NCI-H2196 treated with DMSO at 0.1 percent for 48 hours (cell line): ENCODE results near the gene MYLK2.

Experiments used
- DNase-seq: peaks from one replicate; lab custom pipeline; 2025; ENCODE audit not compliant: unreplicated experiment; lab: John Stamatoyannopoulos, UW

Gene MYLK2

DNA sequence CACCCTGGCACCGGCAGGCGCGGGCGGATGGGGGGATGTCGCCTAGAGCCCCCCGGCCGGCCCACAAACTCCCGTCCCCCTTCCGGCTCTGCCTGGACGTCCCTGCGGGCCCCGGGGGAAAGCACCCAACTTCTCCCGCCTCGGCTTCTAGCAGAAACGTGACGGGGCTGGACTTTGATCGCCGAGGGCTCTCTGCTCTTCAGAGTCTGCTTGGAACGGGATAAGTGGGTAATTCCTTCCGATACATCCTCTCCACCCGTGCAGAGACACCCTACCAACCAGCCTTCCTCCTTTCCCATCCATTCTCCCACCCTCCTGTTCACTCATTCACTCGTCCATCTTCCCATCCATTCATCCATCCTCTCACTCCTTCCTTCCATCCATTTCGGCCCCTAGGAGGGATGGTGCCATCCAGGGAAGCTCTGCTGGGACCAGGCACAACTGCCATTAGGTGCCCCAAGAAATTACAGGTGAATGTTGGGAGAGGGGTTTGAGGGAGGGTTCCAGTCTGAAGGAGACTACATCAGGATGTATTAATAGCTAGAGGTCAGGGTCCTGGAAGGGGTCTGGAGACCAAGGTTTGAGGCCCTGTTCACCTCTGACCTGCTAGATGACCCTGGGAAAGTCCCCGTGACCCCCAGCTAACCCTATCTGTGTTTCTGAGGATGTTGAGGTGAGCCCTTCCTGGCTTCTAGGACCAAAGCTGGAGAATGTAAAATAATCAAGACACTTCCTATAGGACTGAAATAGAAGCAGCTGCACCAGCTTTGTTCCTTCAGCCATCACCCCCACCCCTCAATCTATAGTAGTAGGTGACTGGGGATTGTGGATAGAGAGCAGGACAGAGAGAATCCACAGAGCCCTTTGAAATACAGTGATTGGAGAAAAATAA, 51.8 kb downstream of the MYLK2 start:
- no peak for DNase-seq

DNA sequence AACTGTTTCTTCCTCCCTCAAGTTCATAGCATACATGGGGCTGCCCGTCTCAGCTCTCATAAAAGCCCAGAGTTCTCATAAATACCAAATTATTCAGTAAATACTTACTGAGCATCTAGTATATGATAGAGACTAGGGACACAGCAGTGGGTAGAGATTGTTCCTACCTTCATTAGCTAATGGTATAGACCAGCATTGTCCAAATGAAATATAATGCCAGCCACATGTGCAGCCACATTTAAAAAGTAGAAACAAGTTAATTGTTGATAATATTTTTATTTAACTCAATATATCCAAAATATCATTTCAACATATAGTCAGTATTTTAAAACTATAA, 52.4 kb downstream of the MYLK2 start:
- no peak for DNase-seq

DNA sequence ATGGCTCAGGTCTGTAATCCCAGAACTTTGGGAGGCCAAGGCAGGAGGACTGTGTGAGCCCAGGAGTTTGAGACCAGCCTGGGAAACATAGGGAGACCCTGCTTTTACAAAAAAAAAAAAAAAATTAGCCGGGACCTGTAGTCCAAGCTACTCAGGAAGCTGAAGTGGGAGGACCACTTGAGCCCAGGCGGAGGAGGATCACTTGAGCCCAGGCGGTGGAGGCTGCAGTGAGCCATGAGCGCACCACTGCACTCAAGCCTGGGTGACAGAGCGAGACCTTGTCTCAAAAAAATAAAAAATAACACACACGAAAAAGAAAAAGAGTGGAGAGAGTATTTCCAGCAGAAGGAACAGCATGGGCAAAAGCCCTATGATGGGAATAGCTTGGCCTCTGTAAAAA, 53.2 kb downstream of the MYLK2 start:
- no peak for DNase-seq

DNA sequence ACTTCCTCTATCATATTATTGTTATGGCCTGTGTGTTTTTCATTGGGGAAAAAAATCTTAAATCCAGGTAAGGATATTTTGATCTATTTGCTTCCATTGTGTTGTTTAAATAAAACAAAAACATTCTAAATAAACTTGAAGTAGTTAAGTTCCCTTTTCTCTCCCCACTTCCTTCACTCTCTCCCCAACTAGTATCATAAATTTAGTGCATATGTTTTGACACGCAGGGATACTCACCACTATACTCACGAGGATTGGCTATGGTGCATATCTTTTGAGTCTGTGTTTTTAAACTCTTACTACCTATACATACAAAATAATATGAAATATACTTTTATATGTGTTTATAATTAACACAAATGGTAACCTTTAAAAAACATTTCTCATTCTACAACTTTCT, 56.5 kb downstream of the MYLK2 start:
- DNase-seq: no peak

DNA sequence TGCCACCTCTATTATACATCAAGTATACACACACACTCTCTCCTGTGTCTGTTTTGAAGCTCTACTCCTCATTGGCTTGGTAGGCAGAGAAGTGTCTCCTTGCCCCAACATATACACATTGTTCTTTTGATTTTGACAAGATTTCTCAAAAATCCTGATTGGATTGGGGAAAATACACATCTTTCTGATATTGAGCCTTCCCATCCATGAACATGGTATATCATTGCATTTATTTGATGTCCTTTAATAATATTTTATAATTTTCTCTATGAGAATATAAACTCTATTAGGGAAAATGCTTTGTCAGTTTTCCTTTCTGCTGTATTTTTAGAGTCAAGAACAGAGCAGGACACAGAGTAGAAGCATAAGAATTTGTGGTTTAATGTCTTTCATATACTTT, 58.5 kb downstream of the MYLK2 start:
- DNase-seq: no peak

DNA sequence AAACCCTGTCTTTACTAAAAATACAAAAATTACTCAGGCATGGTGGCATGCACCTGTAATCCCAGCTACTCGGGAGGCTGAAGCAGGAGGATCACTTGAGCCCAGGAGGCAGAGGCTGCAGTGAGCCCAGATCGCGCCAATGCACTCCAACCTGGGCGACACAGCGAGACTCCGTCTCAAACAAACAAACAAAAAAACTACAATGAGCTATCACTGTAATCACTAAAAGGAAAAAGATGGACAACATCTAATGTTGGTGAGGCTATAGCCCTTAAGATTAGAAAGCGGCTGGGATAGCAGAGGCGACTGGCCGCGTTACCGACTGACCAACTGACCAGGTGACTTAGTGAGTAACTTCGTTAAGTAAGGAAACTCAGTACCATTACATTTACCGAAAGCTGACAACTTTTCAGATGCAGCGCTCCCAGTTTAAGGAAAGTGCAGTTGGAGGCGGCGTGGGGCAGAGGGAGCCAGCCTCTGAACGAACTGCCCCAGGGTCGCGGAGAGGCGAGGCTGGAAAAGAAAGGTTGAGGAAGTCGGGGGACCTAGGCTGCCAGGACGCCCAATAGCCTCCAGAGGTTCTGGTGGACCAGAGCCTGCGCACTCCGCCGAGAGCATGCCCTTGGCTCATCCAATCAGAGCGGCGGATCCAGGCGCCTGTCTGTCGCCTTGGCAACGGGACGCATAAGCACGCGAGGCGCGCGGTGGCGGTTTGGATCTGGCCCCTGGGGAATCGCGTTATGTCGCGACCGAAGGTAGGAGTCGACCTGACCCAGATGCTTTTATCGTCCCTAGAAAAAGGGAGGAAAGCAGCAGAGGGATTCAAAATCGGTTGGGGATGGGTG, 60.2 kb downstream of the MYLK2 start:
- peak; percentile 90 for DNase-seq

DNA sequence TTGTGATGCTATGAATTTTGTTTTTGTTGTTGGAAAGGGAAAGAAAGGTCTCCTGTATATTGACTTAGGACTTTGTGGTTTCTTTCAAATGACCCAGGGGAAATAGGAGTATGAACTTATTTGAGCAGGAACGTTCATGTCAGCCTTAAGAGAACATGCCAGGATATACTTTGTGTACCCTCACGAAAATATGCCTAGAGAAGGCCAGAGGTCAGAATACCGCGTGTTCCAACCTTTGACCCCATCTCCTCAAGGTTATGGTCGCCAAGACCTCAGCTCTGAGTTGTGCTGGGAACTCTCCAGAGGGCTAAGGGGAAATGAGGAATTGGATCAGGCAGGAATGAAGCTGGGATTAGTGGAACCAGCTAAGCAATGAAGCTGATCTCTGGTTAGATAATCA, 62.8 kb downstream of the MYLK2 start:
- DNase-seq: no peak

DNA sequence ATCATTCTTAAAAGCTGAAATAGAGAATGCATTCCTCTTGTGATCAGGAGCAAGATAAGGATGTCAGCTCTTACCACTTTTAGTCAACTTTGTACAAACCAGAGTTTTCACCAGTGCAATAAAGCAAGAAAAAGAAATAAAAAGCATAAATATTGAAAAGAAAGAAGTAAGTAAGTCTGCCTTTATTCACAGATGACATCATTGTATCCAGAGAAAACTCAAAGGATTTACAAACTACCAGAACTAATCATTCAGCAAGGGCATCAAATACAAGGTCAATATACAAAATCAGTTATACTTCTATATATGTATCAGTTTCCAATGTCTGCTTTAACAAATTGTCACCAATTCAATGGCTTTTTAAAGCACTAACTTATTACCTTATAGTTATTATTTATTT, 64.7 kb downstream of the MYLK2 start:
- no peak for DNase-seq
